ENCODE measurements around the gene FOXR1. TPM values are rescaled to one million over a fixed set of nuclear protein-coding genes. Genes with fewer than 3 reads are reported as not detected.
"Not testable (repeated sequence)": the region's sequence is repeated elsewhere in the genome, so short reads cannot be mapped to it uniquely, and the experiment has no call there.

Gene FOXR1
- total and polyA plus RNA-seq, 4 experiments from 2014 or later: not detected

DNA sequence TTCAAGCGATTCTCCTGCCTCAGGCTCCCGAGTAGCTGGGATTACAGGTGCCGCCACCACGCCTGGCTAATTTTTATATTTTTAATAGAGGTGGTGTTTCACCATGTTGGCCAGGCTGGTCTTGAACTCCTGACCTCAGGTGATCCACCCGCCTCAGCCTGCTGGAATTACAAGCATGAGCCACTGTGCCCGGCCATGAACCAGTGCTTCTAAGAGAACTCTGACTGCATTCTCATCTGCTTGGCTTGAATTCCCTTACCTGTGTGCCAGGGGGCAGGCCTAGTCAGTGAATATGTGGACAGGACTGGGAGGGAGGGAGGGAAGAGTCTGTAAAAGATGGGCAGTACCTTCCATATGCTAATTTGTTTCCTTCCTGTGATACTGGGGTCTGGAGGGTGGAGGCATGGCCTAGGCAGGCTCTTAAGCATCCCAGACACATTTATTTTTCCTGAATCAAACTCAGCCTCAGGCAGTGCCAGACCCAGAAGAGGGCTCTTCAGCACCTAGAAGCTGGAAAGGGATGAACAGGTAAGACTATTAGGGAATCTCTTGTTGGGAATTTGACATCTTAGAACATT lies 40.0 kb downstream of the FOXR1 start:
- Mint-ChIP-seq H3K27me3 (no peaks in the 10 kb centered on the region), H3K4me3 (no peak overlapping the region), H3K4me1 (peaks cover 12 to 27% (median 19%) of the 10 kb centered on the region in 4 donors), H3K27ac (peak overlapping the region in 1 of 7 donors; percentile 46), H3K36me3 (peaks cover 47 to 81% of the 10 kb centered on the region in 2 donors), H3K9me3 (no peaks in the 10 kb centered on the region)
- no peak for DNase-seq
- no peaks in the 10 kb centered on the region for H3K9me3 ChIP-seq (ENCODE audit: control insufficient read depth in 1 of 2, low read length in 2 of 2)
- no peak overlapping the region for H3K27ac ChIP-seq (ENCODE audit: low read depth, low read length)
- no peak overlapping the region for H3K4me3 ChIP-seq (ENCODE audit: low read length in 2 of 2)
- H3K36me3 ChIP-seq (ENCODE audit: insufficient read depth, low read length): peaks cover 53% of the 10 kb centered on the region
- peaks cover 14% of the 10 kb centered on the region for H3K4me1 ChIP-seq (ENCODE audit: insufficient read depth, low read length)
- ChIA-PET CTCF (ENCODE audit: partially characterized antibody) (no interaction called here), POLR2A (ENCODE audit: partially characterized antibody) (interaction anchor here (9.4 kb wide), 1 partner anchor 11 kb away, joined by 170 read pairs; the partner anchor contains the start of gene CENATAC)
- H3K27me3 ChIP-seq (ENCODE audit: insufficient read depth, low read length): no peaks in the 10 kb centered on the region
- intact Hi-C loops (cut with micrococcal nuclease): no loop called here

DNA sequence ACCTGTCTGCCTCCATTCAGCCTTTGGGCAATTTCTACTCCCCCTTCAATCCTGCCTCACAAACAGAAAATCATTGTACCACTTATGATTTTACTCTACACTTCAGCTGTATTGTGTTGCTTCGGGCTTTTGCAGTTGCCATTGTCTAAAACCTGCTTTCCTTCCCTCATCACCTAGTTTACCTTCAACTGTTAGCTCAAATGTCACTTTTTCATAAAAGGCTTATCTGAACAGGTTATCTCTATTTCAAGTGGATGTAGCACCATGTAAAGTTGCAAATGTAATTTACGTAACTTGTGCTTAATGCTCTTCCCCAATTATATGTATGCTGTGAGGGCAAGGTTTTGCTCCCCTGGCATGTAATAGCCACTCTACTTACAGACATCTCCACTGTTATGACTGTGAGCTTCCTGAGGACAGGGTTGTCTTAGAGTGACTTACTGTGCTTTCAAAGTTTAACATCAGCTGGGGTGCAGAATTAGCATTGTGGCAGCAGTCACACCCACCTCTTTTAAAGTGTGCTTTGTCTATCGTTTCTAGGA lies 41.1 kb downstream of the FOXR1 start:
- POLR2A ChIA-PET (ENCODE audit: partially characterized antibody): interaction anchor here (9.4 kb wide), 1 partner anchor 12 kb away, joined by 170 read pairs; the partner anchor contains the start of gene CENATAC
- H3K36me3 Mint-ChIP-seq: peaks cover 47 to 82% of the 10 kb centered on the region in 2 donors
- intact Hi-C loops (cut with micrococcal nuclease): no loop called here

DNA sequence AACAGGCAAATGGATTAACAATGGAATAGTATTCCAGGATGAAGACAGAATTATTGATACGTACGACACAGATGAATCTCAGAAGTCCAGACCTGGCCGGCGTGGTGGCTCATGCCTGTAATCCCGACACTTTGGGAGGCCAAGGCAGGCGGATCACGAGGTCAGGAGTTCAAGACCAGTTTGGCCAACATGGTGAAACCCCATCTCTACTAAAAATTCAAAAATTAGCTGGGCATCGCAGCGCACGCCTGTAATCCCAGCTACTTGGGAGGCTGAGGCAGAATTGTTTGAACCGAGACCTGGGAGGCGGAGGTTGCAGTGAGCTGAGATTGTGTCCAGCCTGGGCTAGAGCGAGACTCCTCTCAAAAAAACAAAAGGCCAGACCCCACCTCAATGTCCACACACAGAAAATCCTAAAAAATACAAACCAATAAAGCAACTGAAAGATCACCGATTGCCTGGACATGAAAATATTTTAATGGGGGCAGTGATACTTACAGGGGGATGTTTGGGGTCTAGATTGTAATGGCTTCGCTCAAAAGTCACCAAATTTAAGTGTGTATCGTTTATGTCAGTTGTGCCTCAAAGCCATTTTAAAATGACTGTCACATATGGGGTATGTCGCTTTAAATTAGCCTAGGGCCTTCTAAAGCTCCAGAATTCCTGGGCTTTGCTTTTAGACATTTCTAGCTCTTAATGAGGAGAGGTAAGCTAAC lies 42.8 kb downstream of the FOXR1 start:
- Mint-ChIP-seq H3K4me3 (peak overlapping the region in 2 of 8 donors; percentile 21 to 39), H3K36me3 (peaks cover 48 to 81% of the 10 kb centered on the region in 2 donors), H3K27me3 (no peaks in the 10 kb centered on the region), H3K4me1 (peaks cover 14 to 55% (median 28%) of the 10 kb centered on the region in 4 donors), H3K9me3 (no peaks in the 10 kb centered on the region), H3K27ac (peak overlapping the region in 5 of 7 donors; percentile 23 to 98 (median 57))
- Histone ChIP-seq H3K4me1 (ENCODE audit: insufficient read depth, low read length) (peaks cover 24% of the 10 kb centered on the region), H3K9me3 (ENCODE audit: control insufficient read depth in 1 of 2, low read length in 2 of 2) (no peaks in the 10 kb centered on the region), H3K36me3 (ENCODE audit: insufficient read depth, low read length) (peaks cover 50% of the 10 kb centered on the region), H3K4me3 (ENCODE audit: low read length in 2 of 2) (no peak overlapping the region), H3K27ac (ENCODE audit: low read depth, low read length) (no peak overlapping the region), H3K27me3 (ENCODE audit: insufficient read depth, low read length) (no peaks in the 10 kb centered on the region)
- POLR2A ChIA-PET (ENCODE audit: partially characterized antibody): interaction anchor here (0.6 to 9.4 kb wide), 6 partner anchors 14 to 938 kb away, joined by 3 to 170 read pairs (median 4); partner anchors contain the start of genes CENATAC, DPAGT1, SLC37A4 and TMPRSS4
- no peak for DNase-seq
- CTCF ChIA-PET (ENCODE audit: partially characterized antibody): interaction anchor here (0.7 to 2.7 kb wide), 3 partner anchors 11 to 225 kb away, joined by 4 to 7 read pairs (median 4); no protein-coding TSS in a partner anchor
- intact Hi-C loops (cut with micrococcal nuclease): no loop called here

More for the DNA sequence above, 41.1 kb downstream of the FOXR1 start:
- Histone ChIP-seq H3K27ac (ENCODE audit: low read depth, low read length) (no peak overlapping the region), H3K9me3 (ENCODE audit: control insufficient read depth in 1 of 2, low read length in 2 of 2) (no peaks in the 10 kb centered on the region), H3K4me3 (ENCODE audit: low read length in 2 of 2) (no peak overlapping the region), H3K27me3 (ENCODE audit: insufficient read depth, low read length) (no peaks in the 10 kb centered on the region), H3K36me3 (ENCODE audit: insufficient read depth, low read length) (peaks cover 53% of the 10 kb centered on the region), H3K4me1 (ENCODE audit: insufficient read depth, low read length) (peaks cover 24% of the 10 kb centered on the region)
- Mint-ChIP-seq H3K9me3 (no peaks in the 10 kb centered on the region), H3K27ac (peak overlapping the region in 5 of 7 donors; percentile 1 to 77 (median 63)), H3K27me3 (no peaks in the 10 kb centered on the region), H3K4me3 (no peak overlapping the region), H3K4me1 (peaks cover 14 to 38% (median 23%) of the 10 kb centered on the region in 4 donors)
- no peak for DNase-seq
- CTCF ChIA-PET (ENCODE audit: partially characterized antibody): no interaction called here

- intact Hi-C loops (cut with micrococcal nuclease): loop anchor here (5.0 kb wide), 1 partner anchor 578 kb away; the partner anchor contains the start of gene KMT2A
- CTCF ChIA-PET (ENCODE audit: partially characterized antibody): interaction anchor here (0.6 to 2.7 kb wide), 3 partner anchors 12 to 526 kb away, joined by 4 to 7 read pairs (median 4); no protein-coding TSS in a partner anchor
- no peaks in the 10 kb centered on the region for H3K9me3 ChIP-seq (ENCODE audit: control insufficient read depth in 1 of 2, low read length in 2 of 2)
- H3K4me1 ChIP-seq (ENCODE audit: insufficient read depth, low read length): peaks cover 31% of the 10 kb centered on the region
- H3K27ac Mint-ChIP-seq: peak overlapping the region; percentile 16 to 100 (median 63)
- H3K27me3 ChIP-seq (ENCODE audit: insufficient read depth, low read length): no peaks in the 10 kb centered on the region
- POLR2A ChIA-PET (ENCODE audit: partially characterized antibody): interaction anchor here (1.0 to 9.4 kb wide), 10 partner anchors 14 to 225 kb away, joined by 3 to 170 read pairs (median 4); partner anchors contain the start of genes CENATAC, DPAGT1, HMBS and HYOU1
- H3K4me3 Mint-ChIP-seq: peak overlapping the region in 3 of 8 donors; percentile 13 to 40 (median 34)
- no peaks in the 10 kb centered on the region for H3K27me3 Mint-ChIP-seq
- H3K27ac ChIP-seq (ENCODE audit: low read depth, low read length): no peak overlapping the region
- no peak overlapping the region for H3K4me3 ChIP-seq (ENCODE audit: low read length in 2 of 2)
- H3K36me3 Mint-ChIP-seq: peaks cover 46 to 83% of the 10 kb centered on the region in 2 donors
- H3K9me3 Mint-ChIP-seq: no peaks in the 10 kb centered on the region
- H3K36me3 ChIP-seq (ENCODE audit: insufficient read depth, low read length): peaks cover 50% of the 10 kb centered on the region
- H3K4me1 Mint-ChIP-seq: peaks cover 18 to 63% (median 35%) of the 10 kb centered on the region in 4 donors
- DNase-seq: no peak
These were observed 43.6 kb downstream of the FOXR1 start for GRCh38 chr11:119015054-119015611.

GRCh38 chr11:119016216-119017009 lies 44.9 kb downstream of the FOXR1 start:
- Histone ChIP-seq H3K4me3 (ENCODE audit: low read length in 2 of 2) (peak overlapping the region in 1 of 2 donors; percentile 71), H3K27me3 (ENCODE audit: insufficient read depth, low read length) (no peaks in the 10 kb centered on the region), H3K36me3 (ENCODE audit: insufficient read depth, low read length) (peaks cover 49% of the 10 kb centered on the region), H3K27ac (ENCODE audit: low read depth, low read length) (peak overlapping the region; percentile 87), H3K4me1 (ENCODE audit: insufficient read depth, low read length) (peaks cover 42% of the 10 kb centered on the region), H3K9me3 (ENCODE audit: control insufficient read depth in 1 of 2, low read length in 2 of 2) (no peaks in the 10 kb centered on the region)
- Mint-ChIP-seq H3K36me3 (peaks cover 41 to 79% of the 10 kb centered on the region in 2 donors), H3K27me3 (no peaks in the 10 kb centered on the region), H3K27ac (peak overlapping the region; percentile 30 to 100 (median 100)), H3K4me1 (peaks cover 20 to 71% (median 44%) of the 10 kb centered on the region in 4 donors), H3K9me3 (no peaks in the 10 kb centered on the region), H3K4me3 (peak overlapping the region in 7 of 8 donors; percentile 36 to 99 (median 51))
- intact Hi-C loops (cut with micrococcal nuclease): loop anchor here (5.0 kb wide), 1 partner anchor 579 kb away; the partner anchor contains the start of gene KMT2A
- CTCF ChIA-PET (ENCODE audit: partially characterized antibody): interaction anchor here (1.2 to 2.7 kb wide), 2 partner anchors 13 to 15 kb away, joined by 5 to 7 read pairs; partner anchors contain the start of gene SLC37A4
- POLR2A ChIA-PET (ENCODE audit: partially characterized antibody): interaction anchor here (1.4 to 9.4 kb wide), 8 partner anchors 9 to 227 kb away, joined by 3 to 170 read pairs (median 5); partner anchors contain the start of genes CENATAC, HYOU1, SLC37A4 and VPS11
- DNase-seq: no peak

DNA sequence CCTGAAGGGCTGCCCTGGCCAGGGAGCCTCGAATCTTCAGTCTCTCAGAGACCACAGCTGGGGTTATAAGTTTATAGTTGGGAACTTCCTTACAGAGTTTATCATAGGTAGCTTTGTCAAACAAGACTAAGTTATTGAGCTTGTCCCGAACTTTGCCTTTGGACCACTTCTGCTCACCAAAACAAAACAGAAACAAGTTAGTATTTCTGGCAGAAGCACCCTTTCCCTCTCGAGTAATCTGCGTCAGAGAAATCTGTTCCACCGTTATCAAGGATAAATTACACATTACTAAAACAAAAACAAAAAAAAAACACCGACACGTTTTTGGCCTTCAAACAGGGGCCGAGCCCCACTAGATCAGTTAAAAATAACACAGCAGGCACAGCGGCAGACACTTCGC lies 45.8 kb downstream of the FOXR1 start:
- not testable (repeated sequence) for H3K9me3 Mint-ChIP-seq; H3K27me3 ChIP-seq (ENCODE audit: insufficient read depth, low read length); H3K9me3 ChIP-seq (ENCODE audit: control insufficient read depth in 1 of 2, low read length in 2 of 2); H3K27me3 Mint-ChIP-seq
- Histone ChIP-seq H3K4me3 (ENCODE audit: low read length in 2 of 2) (peak overlapping the region; percentile 71 to 96), H3K27ac (ENCODE audit: low read depth, low read length) (peak overlapping the region; percentile 87), H3K36me3 (ENCODE audit: insufficient read depth, low read length) (peaks cover 50% of the 10 kb centered on the region), H3K4me1 (ENCODE audit: insufficient read depth, low read length) (peaks cover 48% of the 10 kb centered on the region)
- Mint-ChIP-seq H3K4me3 (peak overlapping the region; percentile 94 to 100 (median 99)), H3K4me1 (peaks cover 24 to 72% (median 50%) of the 10 kb centered on the region in 4 donors), H3K27ac (peak overlapping the region; percentile 98 to 100 (median 100)), H3K36me3 (peaks cover 44 to 81% of the 10 kb centered on the region in 2 donors)
- POLR2A ChIA-PET (ENCODE audit: partially characterized antibody): interaction anchor here (1.1 to 9.4 kb wide), 8 partner anchors 10 to 312 kb away, joined by 4 to 170 read pairs (median 18); partner anchors contain the start of genes CENATAC, HYOU1 and SLC37A4
- CTCF ChIA-PET (ENCODE audit: partially characterized antibody): interaction anchor here (0.7 kb wide), 1 partner anchor 50 kb away, joined by 3 read pairs; the partner anchor contains the start of gene VPS11
- intact Hi-C loops (cut with micrococcal nuclease): loop anchor here (5.0 kb wide), 1 partner anchor 580 kb away; the partner anchor contains the start of gene KMT2A
- peak in 4 of 5 donors; percentile 14 to 53 (median 29) for DNase-seq

All from CD4-positive, alpha-beta memory T cell (primary cell).